ENCODE results near the gene HOXA11. TPM values are rescaled to one million over a fixed set of nuclear protein-coding genes. Genes with fewer than 3 reads are reported as not detected.

The HOXA11 gene
- total RNA-seq, 4 donors from 2014 or later: 0.27 to 1.4 (median 1.0) TPM; not detected in 1

- 87 to 89% methylated on average over 15 of the region's 15 CpGs for WGBS, 2 donors
- intact Hi-C loops (cut with DNase I; ENCODE audit: low total_unique reads): loop anchor here (5.0 kb wide), 1 partner anchor 288 kb away; no protein-coding TSS in a partner anchor
- no peak for TF ChIP-seq CTCF (IDR thresholded peaks at IDR 0.05)
- no peak for TF ChIP-seq POLR2A (IDR thresholded peaks at IDR 0.05)
- peak in 1 of 2 donors; percentile 42 for DNase-seq (ENCODE audit: low spot score in 2 of 2)
- no peak overlapping the region for H3K4me3 ChIP-seq (ENCODE audit: low read depth, poor library complexity, severe bottlenecking)
These were observed 44.7 kb downstream of the HOXA11 start for GRCh38 chr7:27140126-27140857.

DNA sequence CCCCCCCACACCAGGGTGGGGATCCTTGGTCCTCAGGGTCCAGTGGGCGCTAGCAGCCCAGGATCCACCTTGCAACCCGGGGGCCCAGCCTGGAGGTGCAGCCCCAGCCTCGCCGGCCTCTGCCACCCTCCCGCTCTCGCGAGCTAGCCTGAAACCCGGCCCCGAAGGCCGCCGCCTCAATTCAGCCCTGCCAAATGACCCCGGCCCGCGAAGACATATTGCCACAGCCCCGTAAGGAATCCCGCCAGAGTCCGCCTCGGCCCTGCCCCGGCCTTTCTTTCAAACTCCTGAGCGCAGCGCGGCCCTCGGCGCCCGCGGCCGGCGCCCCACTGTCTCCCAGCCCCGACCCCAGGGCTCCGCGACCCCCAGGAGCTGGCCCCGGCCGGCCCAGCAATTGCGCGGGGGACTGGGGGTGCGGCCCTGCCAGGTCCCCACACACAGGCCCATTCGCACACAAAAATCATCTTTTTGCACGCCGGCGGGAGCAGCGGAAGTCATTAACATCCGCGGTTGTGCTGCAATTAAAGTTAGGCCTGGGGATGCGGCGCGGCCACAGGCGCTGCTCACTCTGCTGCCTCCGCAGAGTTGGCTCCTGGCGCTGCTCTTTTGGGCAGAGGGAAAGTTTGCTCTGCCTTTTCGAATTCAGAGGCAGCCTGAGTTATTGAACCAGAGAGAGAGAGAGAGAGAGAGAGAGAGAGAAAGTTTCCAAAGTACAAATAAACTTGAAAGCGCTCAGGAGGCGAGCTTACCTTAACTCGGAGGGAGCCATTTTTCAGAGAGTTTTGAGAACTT lies 45.5 kb downstream of the HOXA11 start:
- peak in 1 of 2 donors; percentile 86 for DNase-seq (ENCODE audit: low spot score in 2 of 2)
- intact Hi-C loops (cut with DNase I; ENCODE audit: low total_unique reads): loop anchor here (5.0 kb wide), 1 partner anchor 287 kb away; no protein-coding TSS in a partner anchor
- TF ChIP-seq CTCF (IDR thresholded peaks at IDR 0.05): no peak
- TF ChIP-seq POLR2A (IDR thresholded peaks at IDR 0.05): no peak
- WGBS, 2 donors: 89 to 94% methylated on average over 52 to 53 of the region's 53 CpGs
- no peak overlapping the region for H3K4me3 ChIP-seq (ENCODE audit: low read depth, poor library complexity, severe bottlenecking)

DNA sequence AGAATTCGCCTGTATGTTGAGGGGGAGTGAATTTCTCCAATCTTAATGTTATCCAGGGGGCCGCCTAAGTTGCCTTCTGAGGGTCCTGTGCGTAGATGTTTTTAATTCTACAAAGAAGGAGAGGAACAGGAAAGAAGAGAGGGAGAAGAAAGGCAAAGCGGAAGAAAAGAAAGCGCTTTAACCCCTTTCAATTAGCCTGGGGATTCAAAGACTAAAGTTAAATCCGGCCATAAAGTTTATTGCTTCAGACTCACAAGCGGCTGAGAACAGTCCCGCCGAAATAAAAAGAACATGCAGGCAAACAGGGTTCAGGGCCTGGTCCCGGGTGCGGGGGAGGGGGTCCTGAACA lies 46.1 kb downstream of the HOXA11 start:
- 79 to 88% methylated on average over 11 of the region's 11 CpGs for WGBS, 2 donors
- intact Hi-C loops (cut with DNase I; ENCODE audit: low total_unique reads): no loop called here
- no peak overlapping the region for H3K4me3 ChIP-seq (ENCODE audit: low read depth, poor library complexity, severe bottlenecking)
- DNase-seq (ENCODE audit: low spot score in 2 of 2): no peak
- TF ChIP-seq CTCF (IDR thresholded peaks at IDR 0.05): no peak
- TF ChIP-seq POLR2A (IDR thresholded peaks at IDR 0.05): no peak

- 84 to 97% methylated on average over 1 of the region's 1 CpG for WGBS, 2 donors
- TF ChIP-seq CTCF (IDR thresholded peaks at IDR 0.05): no peak
- no peak for TF ChIP-seq POLR2A (IDR thresholded peaks at IDR 0.05)
These were observed 46.6 kb downstream of the HOXA11 start for GRCh38 chr7:27138472-27138871.

GRCh38 chr7:27137640-27138315 lies 47.3 kb downstream of the HOXA11 start:
- TF ChIP-seq POLR2A (IDR thresholded peaks at IDR 0.05) (no peak), CTCF (IDR thresholded peaks at IDR 0.05) (no peak)
- no peak overlapping the region for H3K4me3 ChIP-seq (ENCODE audit: low read depth, poor library complexity, severe bottlenecking)
- intact Hi-C loops (cut with DNase I; ENCODE audit: low total_unique reads): no loop called here
- 80 to 83% methylated on average over 2 of the region's 2 CpGs for WGBS, 2 donors
- no peak for DNase-seq (ENCODE audit: low spot score in 2 of 2)

More at GRCh38 chr7:27138472-27138871, 46.6 kb downstream of the HOXA11 start:
- DNase-seq (ENCODE audit: low spot score in 2 of 2): no peak
- intact Hi-C loops (cut with DNase I; ENCODE audit: low total_unique reads): no loop called here
- H3K4me3 ChIP-seq (ENCODE audit: low read depth, poor library complexity, severe bottlenecking): no peak overlapping the region
